CD8-positive, alpha-beta memory T cell (primary cell): ENCODE measurements around the gene CLSTN2. TPM values are rescaled to one million over a fixed set of nuclear protein-coding genes. Genes with fewer than 3 reads are reported as not detected.
A peak's percentile ranks its signal among the peaks of the same experiment; 100 is the strongest.

Source experiments
- CTCF ChIA-PET: fragments of 350-600 bp; sonication (Branson Sonifier 250); formaldehyde crosslinking; loops from one replicate; lab custom pipeline; 2021; ENCODE audit warnings: antibody characterized with exemption; lab: Charles Lee
- POLR2A ChIA-PET: fragments of 350-600 bp; sonication (Branson Sonifier 250); formaldehyde crosslinking; loops from one replicate; lab custom pipeline; 2021; ENCODE audit warnings: antibody characterized with exemption; lab: Charles Lee
- DNase-seq, 5 donors: peaks; one replicate each; pipeline versions ENCODE4 v3.0.0 to v3.0.0-alpha.2; 2020 to 2022; ENCODE audit warnings: mixed read lengths in 1 of 5
- H3K27ac ChIP-seq: one replicate; pipeline ENCODE4 v1.7.0; 2013; ENCODE audit warnings: low read depth, mild to moderate bottlenecking, low read length, moderate library complexity
- H3K27me3 ChIP-seq: 2 replicates; pipeline ENCODE4 v1.7.0; 2013; ENCODE audit warnings: low read length, mild to moderate bottlenecking; ENCODE audit not compliant: insufficient read depth, poor library complexity, severe bottlenecking
- H3K36me3 ChIP-seq: 2 replicates; pipeline ENCODE4 v1.7.0; 2013; ENCODE audit warnings: mild to moderate bottlenecking, low read length, moderate library complexity; ENCODE audit not compliant: insufficient read depth
- H3K4me1 ChIP-seq: 2 replicates; pipeline ENCODE4 v1.7.0; 2013; ENCODE audit warnings: mild to moderate bottlenecking, low read length, moderate library complexity; ENCODE audit not compliant: insufficient read depth
- H3K4me3 ChIP-seq: 2 replicates; pipeline ENCODE4 v1.7.0; 2013; ENCODE audit warnings: mild to moderate bottlenecking, low read length
- H3K9me3 ChIP-seq: 2 replicates; pipeline ENCODE4 v1.7.0; 2013; ENCODE audit warnings: mild to moderate bottlenecking, low read length
- H3K27ac Mint-ChIP-seq, 8 donors: one replicate each; pipeline ENCODE4 v1.8.0; 2020 to 2021; ENCODE audit warnings: mixed read lengths in 8 of 8, mild to moderate bottlenecking in 6 of 8, inconsistent platforms in 3 of 8, moderate library complexity in 3 of 8
- H3K27me3 Mint-ChIP-seq, 2 donors: one replicate each; pipeline ENCODE4 v1.8.0; 2020 to 2021; ENCODE audit warnings: mixed read lengths in 2 of 2, mild to moderate bottlenecking in 1 of 2, moderate library complexity in 1 of 2
- H3K36me3 Mint-ChIP-seq, 3 donors: one replicate each; pipeline ENCODE4 v1.8.0; 2020 to 2021; ENCODE audit warnings: mixed read lengths in 3 of 3, inconsistent platforms in 1 of 3, mild to moderate bottlenecking in 1 of 3
- H3K4me1 Mint-ChIP-seq, 3 donors: one replicate each; pipeline ENCODE4 v1.8.0; 2020 to 2021; ENCODE audit warnings: mixed read lengths in 3 of 3, inconsistent platforms in 1 of 3, mild to moderate bottlenecking in 1 of 3
- H3K4me3 Mint-ChIP-seq, 7 donors: one replicate each; pipeline ENCODE4 v1.8.0; 2020 to 2021; ENCODE audit warnings: mixed read lengths in 7 of 7, mild to moderate bottlenecking in 6 of 7, moderate library complexity in 4 of 7, inconsistent platforms in 2 of 7
- H3K9me3 Mint-ChIP-seq, 5 donors: one replicate each; pipeline ENCODE4 v1.8.0; 2020 to 2022; ENCODE audit warnings: mixed read lengths in 5 of 5, mild to moderate bottlenecking in 3 of 5, moderate library complexity in 2 of 5, inconsistent platforms in 1 of 5
- polyA plus RNA-seq: library from polyadenylated mRNA; unstranded; fragments of 300-500 nt; fragmentation: Illumina TruSeq; gene quantifications from one replicate; pipeline ENCODE4 v1.2.3, GENCODE V29; 2021
- total RNA-seq, 2 experiments: library from RNA; stranded (reverse); gene quantifications; one replicate each; pipeline ENCODE4 v1.2.3, GENCODE V29; 2021

Gene CLSTN2
- total and polyA plus RNA-seq, 3 experiments from 2014 or later = not detected

GRCh38 chr3:140386357-140387100, 451.5 kb downstream of the CLSTN2 start:
- Histone ChIP-seq H3K9me3 (no peaks in the 10 kb centered on the region), H3K27me3 (no peaks in the 10 kb centered on the region), H3K36me3 (no peaks in the 10 kb centered on the region), H3K4me3 (no peak overlapping the region), H3K27ac (no peak overlapping the region), H3K4me1 (no peaks in the 10 kb centered on the region)
- Mint-ChIP-seq H3K9me3 (no peaks in the 10 kb centered on the region), H3K27ac (no peak overlapping the region), H3K4me1 (no peaks in the 10 kb centered on the region), H3K36me3 (no peaks in the 10 kb centered on the region), H3K4me3 (no peak overlapping the region), H3K27me3 (no peaks in the 10 kb centered on the region)
- POLR2A ChIA-PET = no interaction called here
- CTCF ChIA-PET = no interaction called here
- no peak for DNase-seq

DNA sequence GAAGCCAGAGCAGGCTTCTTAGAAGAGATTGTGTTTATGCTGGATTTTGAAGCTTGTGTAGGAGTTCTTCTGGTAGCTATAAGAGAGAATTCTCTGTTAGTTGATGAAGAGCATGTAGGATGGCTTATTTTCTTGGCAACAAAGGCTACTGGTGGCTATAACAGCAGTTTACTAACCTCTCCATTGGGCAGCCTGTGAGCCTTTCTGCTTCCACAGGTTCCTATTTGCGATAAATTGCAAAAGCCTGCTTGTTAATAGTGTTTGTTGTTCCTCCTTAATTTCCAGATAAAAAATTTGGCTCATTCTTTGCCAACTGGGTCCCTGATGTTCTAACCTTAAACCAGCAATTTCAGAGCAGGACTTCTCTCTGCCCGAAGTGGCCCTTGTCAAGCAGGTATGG, 452.3 kb downstream of the CLSTN2 start:
- Mint-ChIP-seq H3K36me3 (no peaks in the 10 kb centered on the region), H3K9me3 (no peaks in the 10 kb centered on the region), H3K4me3 (no peak overlapping the region), H3K27me3 (no peaks in the 10 kb centered on the region), H3K27ac (no peak overlapping the region), H3K4me1 (no peaks in the 10 kb centered on the region)
- DNase-seq = no peak
- Histone ChIP-seq H3K27ac (no peak overlapping the region), H3K4me3 (no peak overlapping the region), H3K36me3 (no peaks in the 10 kb centered on the region), H3K9me3 (no peaks in the 10 kb centered on the region), H3K4me1 (no peaks in the 10 kb centered on the region), H3K27me3 (no peaks in the 10 kb centered on the region)
- ChIA-PET CTCF (no interaction called here), POLR2A (no interaction called here)

- Mint-ChIP-seq H3K4me3 (no peak overlapping the region), H3K27ac (no peak overlapping the region), H3K36me3 (no peaks in the 10 kb centered on the region), H3K4me1 (no peaks in the 10 kb centered on the region), H3K27me3 (no peaks in the 10 kb centered on the region), H3K9me3 (no peaks in the 10 kb centered on the region)
- no peak overlapping the region for H3K4me3 ChIP-seq
- H3K27me3 ChIP-seq = no peaks in the 10 kb centered on the region
- no peaks in the 10 kb centered on the region for H3K9me3 ChIP-seq
- no peaks in the 10 kb centered on the region for H3K4me1 ChIP-seq
- H3K27ac ChIP-seq = no peak overlapping the region
- ChIA-PET CTCF (no interaction called here), POLR2A (no interaction called here)
- no peaks in the 10 kb centered on the region for H3K36me3 ChIP-seq
- no peak for DNase-seq
These were observed 453.4 kb downstream of the CLSTN2 start for GRCh38 chr3:140388202-140388922.

- no peaks in the 10 kb centered on the region for H3K9me3 ChIP-seq
- no peak overlapping the region for H3K4me3 Mint-ChIP-seq
- DNase-seq = no peak
- POLR2A ChIA-PET = no interaction called here
- no peak overlapping the region for H3K27ac Mint-ChIP-seq
- H3K36me3 Mint-ChIP-seq = no peaks in the 10 kb centered on the region
- no peak overlapping the region for H3K27ac ChIP-seq
- H3K4me1 ChIP-seq = no peaks in the 10 kb centered on the region
- CTCF ChIA-PET = no interaction called here
- H3K27me3 Mint-ChIP-seq = peaks cover 0 to 6% of the 10 kb centered on the region in 2 donors
- H3K27me3 ChIP-seq = no peaks in the 10 kb centered on the region
- H3K9me3 Mint-ChIP-seq = no peaks in the 10 kb centered on the region
- H3K4me3 ChIP-seq = no peak overlapping the region
- no peaks in the 10 kb centered on the region for H3K36me3 ChIP-seq
- H3K4me1 Mint-ChIP-seq = no peaks in the 10 kb centered on the region
These were observed 456.1 kb downstream of the CLSTN2 start for GRCh38 chr3:140391061-140391460.

GRCh38 chr3:140394488-140395133, 459.6 kb downstream of the CLSTN2 start:
- ChIA-PET POLR2A (no interaction called here), CTCF (no interaction called here)
- H3K9me3 ChIP-seq = no peaks in the 10 kb centered on the region
- no peaks in the 10 kb centered on the region for H3K36me3 ChIP-seq
- no peaks in the 10 kb centered on the region for H3K36me3 Mint-ChIP-seq
- no peaks in the 10 kb centered on the region for H3K4me1 ChIP-seq
- no peaks in the 10 kb centered on the region for H3K27me3 ChIP-seq
- H3K27ac Mint-ChIP-seq = no peak overlapping the region
- no peak overlapping the region for H3K4me3 Mint-ChIP-seq
- no peak overlapping the region for H3K27ac ChIP-seq
- peaks cover 0 to 6% of the 10 kb centered on the region in 2 donors for H3K27me3 Mint-ChIP-seq
- H3K4me1 Mint-ChIP-seq = no peaks in the 10 kb centered on the region
- no peak overlapping the region for H3K4me3 ChIP-seq
- H3K9me3 Mint-ChIP-seq = no peaks in the 10 kb centered on the region
- no peak for DNase-seq

GRCh38 chr3:140395134-140396075, 460.4 kb downstream of the CLSTN2 start:
- Mint-ChIP-seq H3K4me1 (no peaks in the 10 kb centered on the region), H3K27me3 (peaks cover 0 to 6% of the 10 kb centered on the region in 2 donors), H3K9me3 (no peaks in the 10 kb centered on the region), H3K27ac (no peak overlapping the region), H3K4me3 (no peak overlapping the region), H3K36me3 (no peaks in the 10 kb centered on the region)
- Histone ChIP-seq H3K36me3 (no peaks in the 10 kb centered on the region), H3K9me3 (no peaks in the 10 kb centered on the region), H3K4me1 (no peaks in the 10 kb centered on the region), H3K4me3 (no peak overlapping the region), H3K27ac (no peak overlapping the region), H3K27me3 (no peaks in the 10 kb centered on the region)
- CTCF ChIA-PET = no interaction called here
- POLR2A ChIA-PET = no interaction called here
- DNase-seq = no peak

- no peaks in the 10 kb centered on the region for H3K36me3 Mint-ChIP-seq
- CTCF ChIA-PET = no interaction called here
- Histone ChIP-seq H3K9me3 (no peaks in the 10 kb centered on the region), H3K36me3 (no peaks in the 10 kb centered on the region), H3K27ac (no peak overlapping the region), H3K4me1 (no peaks in the 10 kb centered on the region), H3K4me3 (no peak overlapping the region), H3K27me3 (no peaks in the 10 kb centered on the region)
- peaks cover 0 to 6% of the 10 kb centered on the region in 2 donors for H3K27me3 Mint-ChIP-seq
- H3K4me3 Mint-ChIP-seq = peak overlapping the region in 1 of 7 donors; percentile 61
- no peaks in the 10 kb centered on the region for H3K9me3 Mint-ChIP-seq
- POLR2A ChIA-PET = no interaction called here
- no peak overlapping the region for H3K27ac Mint-ChIP-seq
- no peaks in the 10 kb centered on the region for H3K4me1 Mint-ChIP-seq
- DNase-seq = no peak
These were observed 461.1 kb downstream of the CLSTN2 start for GRCh38 chr3:140396110-140396509.
